Effector memory CD4-positive, alpha-beta T cell (primary cell): ENCODE measurements around the gene TTLL8.

Source experiments
- DNase-seq, 3 donors: peaks; one replicate each; pipeline ENCODE4 v3.0.0-alpha.2; 2020
- H3K27ac ChIP-seq: 2 replicates; pipeline ENCODE4 v1.7.0; 2013; ENCODE audit warnings: mild to moderate bottlenecking, low read length, moderate library complexity; ENCODE audit not compliant: insufficient read depth, poor library complexity, severe bottlenecking
- H3K27me3 ChIP-seq: replicated peaks from 2 replicates; pipeline ENCODE4 v1.7.0; 2013; ENCODE audit warnings: mild to moderate bottlenecking, low read length; ENCODE audit not compliant: insufficient read depth, control insufficient read depth, poor library complexity, severe bottlenecking
- H3K36me3 ChIP-seq: 2 replicates; pipeline ENCODE4 v1.7.0; 2013; ENCODE audit warnings: mild to moderate bottlenecking, low read length, moderate library complexity; ENCODE audit not compliant: control insufficient read depth, insufficient read depth
- H3K4me1 ChIP-seq: 2 replicates; pipeline ENCODE4 v1.7.0; 2013; ENCODE audit warnings: low read length, mild to moderate bottlenecking; ENCODE audit not compliant: control insufficient read depth, insufficient read depth, poor library complexity, severe bottlenecking
- H3K4me3 ChIP-seq: 2 replicates; pipeline ENCODE4 v1.7.0; 2013; ENCODE audit warnings: low read length, low read depth, mild to moderate bottlenecking; ENCODE audit not compliant: insufficient read depth, poor library complexity, severe bottlenecking
- H3K9me3 ChIP-seq: 2 replicates; pipeline ENCODE4 v1.7.0; 2013; ENCODE audit warnings: mild to moderate bottlenecking, low read length, moderate library complexity; ENCODE audit not compliant: control insufficient read depth

The TTLL8 gene

DNA sequence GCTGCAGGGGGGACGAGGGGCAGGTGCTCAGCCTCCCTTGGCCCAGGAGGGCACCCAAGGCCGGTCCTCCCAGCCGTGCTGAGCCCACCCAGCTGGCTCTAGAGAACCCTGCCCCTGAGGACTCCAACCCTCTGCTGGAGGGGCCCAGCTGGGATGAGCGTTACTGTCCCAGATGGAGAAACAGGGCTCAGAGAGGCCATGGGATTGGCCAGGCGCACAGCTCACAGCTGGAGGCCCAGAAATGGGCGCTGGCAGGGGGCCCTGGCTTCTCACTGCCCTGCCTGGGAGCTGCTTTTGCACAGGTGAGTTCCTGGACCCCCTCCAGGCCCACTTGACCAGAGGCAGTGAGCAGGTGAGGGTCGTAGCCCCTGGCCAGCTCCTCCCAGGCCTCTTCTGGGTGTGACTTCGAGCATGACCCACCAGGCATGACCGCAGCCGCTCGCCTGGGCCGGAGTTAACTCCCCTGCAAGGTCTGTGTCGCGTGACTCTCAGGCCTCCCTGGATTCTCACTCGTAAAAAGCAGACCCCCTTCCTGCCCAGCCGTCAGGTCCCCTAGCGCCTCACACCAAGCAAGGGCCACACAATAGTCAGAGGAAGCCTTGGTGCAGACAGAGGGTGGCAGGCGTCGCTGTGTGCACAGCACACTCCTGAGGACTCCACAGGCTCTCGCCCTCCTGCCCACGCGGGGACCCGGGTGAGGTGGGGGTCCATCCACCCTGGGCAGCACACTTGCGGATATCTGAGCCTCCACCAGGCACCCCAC lies 25.8 kb downstream of the TTLL8 start:
- H3K27ac ChIP-seq: no peak overlapping the region
- no peaks in the 10 kb centered on the region for H3K36me3 ChIP-seq
- no peak overlapping the region for H3K4me3 ChIP-seq
- H3K27me3 ChIP-seq: no peaks in the 10 kb centered on the region
- no peak for DNase-seq
- peaks cover 19% of the 10 kb centered on the region for H3K4me1 ChIP-seq
- no peaks in the 10 kb centered on the region for H3K9me3 ChIP-seq

DNA sequence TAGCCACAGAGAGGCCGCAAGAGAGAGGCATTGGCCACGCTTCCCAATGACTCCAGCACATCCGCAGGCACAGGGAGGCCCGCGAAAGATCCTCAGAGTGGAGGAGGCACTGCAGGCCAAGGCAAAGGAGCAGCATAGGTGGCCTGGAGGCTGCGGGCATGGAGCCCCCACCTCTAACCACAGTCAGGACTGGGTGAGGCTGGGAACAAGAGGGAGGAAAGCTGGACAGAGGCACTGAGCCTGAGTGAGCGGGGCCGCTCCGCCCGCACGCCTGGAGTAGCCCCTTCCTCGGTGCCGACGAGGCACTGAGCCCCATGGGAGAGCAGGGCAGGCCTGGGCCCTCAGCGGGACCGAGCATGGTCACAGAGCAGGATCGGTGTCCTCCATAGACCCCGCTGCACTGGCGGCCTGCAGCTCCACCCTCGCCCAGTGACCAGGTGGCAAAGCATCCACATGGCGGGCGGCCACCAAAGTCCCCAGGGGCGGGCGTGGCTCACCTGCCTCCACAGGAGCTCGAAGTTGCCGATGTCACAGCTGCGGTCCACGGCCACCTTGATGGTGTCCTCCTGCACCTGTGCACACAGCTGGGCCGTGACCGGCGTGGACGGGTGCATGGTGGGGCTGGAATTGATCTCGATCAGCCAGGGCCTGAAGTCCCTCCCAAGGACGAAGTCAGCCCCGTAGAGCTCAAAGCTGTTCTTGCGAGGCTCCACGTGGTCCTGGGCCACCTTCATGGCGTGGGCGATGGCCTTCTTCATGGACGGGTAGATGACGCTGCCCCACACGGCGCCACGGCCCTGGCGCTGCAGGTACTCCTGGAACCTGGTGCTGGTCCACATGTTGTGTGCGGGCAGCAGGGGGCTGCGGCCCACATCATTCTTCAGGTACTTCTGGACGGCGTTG lies 26.7 kb downstream of the TTLL8 start:
- Histone ChIP-seq H3K4me1 (peaks cover 19% of the 10 kb centered on the region), H3K36me3 (no peaks in the 10 kb centered on the region), H3K4me3 (no peak overlapping the region), H3K27me3 (no peaks in the 10 kb centered on the region), H3K9me3 (no peaks in the 10 kb centered on the region), H3K27ac (no peak overlapping the region)
- DNase-seq: no peak

DNA sequence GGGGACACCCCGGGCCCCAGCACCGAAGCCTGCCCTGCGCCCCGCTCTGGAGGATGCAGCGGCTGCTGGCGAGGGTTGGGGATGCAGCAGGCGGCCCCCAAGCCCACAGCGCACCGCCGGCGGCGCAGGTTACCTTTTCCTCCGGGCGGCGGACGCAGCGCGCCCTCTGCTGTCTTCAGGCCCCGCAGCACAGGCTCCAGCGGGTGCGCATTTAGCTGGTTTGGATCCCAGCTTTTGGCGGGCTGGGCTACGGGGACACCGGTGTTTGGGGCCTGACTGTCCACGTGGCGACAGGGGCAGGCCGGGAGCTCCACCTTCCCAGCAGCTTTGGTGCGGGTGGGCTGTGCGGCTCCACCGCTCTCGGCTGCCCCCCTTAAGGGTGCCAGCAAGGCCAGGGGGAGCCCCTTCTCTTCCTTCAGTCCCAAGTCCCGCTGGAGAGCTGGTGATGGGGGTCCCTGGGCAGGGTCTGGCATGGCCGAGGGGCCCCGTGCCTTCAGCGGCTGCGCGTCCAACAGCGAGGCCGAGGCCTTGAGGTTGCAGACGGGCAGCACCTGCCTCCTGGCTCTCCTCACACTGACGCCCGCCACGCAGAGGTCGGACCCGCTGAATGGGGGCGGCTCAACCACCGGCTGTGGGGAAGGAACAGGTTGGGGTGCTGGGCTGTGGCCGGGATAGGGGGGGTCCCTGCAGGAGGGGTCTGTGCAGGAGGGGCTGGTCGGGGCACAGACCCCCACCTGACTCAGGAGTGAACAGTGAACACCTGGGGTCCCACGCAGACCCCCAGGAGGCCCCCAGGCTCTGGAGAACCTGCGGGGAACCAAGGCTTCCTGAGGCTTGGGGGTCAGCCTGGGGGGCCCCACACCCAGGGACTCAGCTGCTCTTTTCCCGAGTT lies 27.6 kb downstream of the TTLL8 start:
- peaks cover 19% of the 10 kb centered on the region for H3K4me1 ChIP-seq
- peak; percentile 69 to 79 (median 73) for DNase-seq
- H3K9me3 ChIP-seq: no peaks in the 10 kb centered on the region
- no peaks in the 10 kb centered on the region for H3K36me3 ChIP-seq
- no peak overlapping the region for H3K27ac ChIP-seq
- H3K4me3 ChIP-seq: no peak overlapping the region
- H3K27me3 ChIP-seq: no peaks in the 10 kb centered on the region

DNA sequence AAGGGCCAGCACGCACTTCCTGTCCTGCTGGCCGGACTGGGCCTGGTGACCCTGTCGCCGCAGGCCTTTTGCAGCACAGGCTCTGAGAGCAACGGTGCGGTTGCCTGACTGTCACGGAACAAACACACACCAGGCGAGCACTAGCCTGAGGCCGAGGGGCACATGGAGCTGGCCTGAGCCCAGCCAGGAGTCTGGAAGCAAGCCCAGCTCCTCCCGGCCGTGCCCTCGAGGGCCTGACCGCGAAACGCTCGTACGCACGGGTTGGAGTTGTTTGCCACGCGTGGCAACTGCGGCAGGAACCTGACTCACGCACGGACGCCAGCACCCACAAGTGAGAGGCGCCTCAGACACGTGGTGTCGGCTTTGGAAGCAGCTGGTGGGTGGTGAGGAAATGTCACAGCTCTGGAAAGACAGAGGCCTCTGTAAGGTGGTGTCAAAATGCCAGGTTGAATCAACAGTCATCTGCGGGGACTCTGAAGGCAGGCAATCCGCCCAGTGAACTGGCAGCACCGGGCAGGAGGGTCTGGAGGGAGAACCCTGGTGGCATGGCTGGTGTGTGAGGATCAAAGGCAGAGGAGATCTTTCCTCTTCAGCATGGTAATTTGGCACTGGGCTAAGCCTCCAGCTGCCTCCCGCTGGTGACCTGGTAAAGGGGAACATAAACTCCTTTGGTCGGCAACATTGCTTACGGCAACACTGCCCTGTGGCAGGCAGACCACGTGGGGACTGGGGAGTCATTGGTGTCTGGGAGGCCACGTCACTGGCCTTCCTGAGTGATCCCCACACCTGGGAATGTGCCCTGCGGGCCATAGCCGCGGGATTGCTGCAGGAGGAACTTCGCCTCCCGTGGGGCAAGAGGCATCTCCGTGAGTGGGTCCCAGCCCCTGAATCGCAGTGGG lies 30.2 kb downstream of the TTLL8 start:
- H3K9me3 ChIP-seq: no peaks in the 10 kb centered on the region
- DNase-seq: peak in 2 of 3 donors; percentile 53 to 60
- H3K27ac ChIP-seq: no peak overlapping the region
- peaks cover 19% of the 10 kb centered on the region for H3K4me1 ChIP-seq
- H3K27me3 ChIP-seq: no peaks in the 10 kb centered on the region
- no peak overlapping the region for H3K4me3 ChIP-seq
- H3K36me3 ChIP-seq: no peaks in the 10 kb centered on the region

DNA sequence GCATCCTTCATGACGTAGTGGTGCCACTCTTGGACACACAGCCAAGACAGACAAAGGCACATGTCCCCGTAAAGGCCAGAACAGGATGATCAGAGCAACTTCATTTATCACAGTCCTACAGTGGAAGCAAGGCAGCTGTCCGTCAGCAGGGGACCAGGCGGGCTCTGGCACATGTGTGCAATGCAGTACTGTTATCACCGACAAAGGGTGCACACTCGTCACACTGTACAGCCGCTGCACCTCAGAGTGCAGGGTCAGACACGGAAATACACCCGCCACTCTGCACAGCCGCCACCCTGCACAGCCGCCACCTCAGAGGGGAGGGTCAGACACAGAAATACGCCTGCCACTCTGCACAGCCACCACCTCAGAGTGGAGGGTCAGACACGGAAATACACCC lies 32.1 kb downstream of the TTLL8 start:
- no peaks in the 10 kb centered on the region for H3K27me3 ChIP-seq
- H3K27ac ChIP-seq: no peak overlapping the region
- no peak overlapping the region for H3K4me3 ChIP-seq
- no peaks in the 10 kb centered on the region for H3K36me3 ChIP-seq
- peaks cover 19% of the 10 kb centered on the region for H3K4me1 ChIP-seq
- H3K9me3 ChIP-seq: no peaks in the 10 kb centered on the region
- no peak for DNase-seq

DNA sequence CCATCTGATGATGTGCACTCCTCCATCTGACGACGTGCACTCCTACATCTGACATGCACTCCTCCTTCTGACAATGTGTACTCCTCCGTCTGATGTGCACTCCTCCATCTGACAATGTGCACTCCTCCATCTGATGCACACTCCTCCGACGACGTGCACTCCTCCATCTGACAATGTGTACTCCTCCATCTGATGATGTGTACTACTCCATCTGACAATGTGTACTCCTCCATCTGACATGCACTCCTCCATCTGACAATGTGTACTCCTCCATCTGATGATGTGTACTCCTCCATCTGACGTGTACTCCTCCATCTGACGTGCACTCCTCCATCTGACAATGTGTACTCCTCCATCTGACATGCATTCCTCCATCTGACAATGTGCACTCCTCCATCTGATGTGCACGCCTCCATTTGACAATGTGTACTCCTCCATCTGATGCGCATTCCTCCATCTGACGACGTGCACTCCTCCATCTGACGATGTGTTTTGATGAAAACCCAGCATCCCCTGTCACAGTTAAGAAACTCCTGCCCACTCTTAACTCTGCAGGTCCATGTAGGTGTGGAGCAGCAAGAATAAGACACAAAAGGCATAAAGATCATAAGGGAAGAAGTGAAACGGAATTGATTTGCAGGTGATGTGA lies 35.8 kb downstream of the TTLL8 start:
- H3K36me3 ChIP-seq: no peaks in the 10 kb centered on the region
- H3K27ac ChIP-seq: no peak overlapping the region
- no peaks in the 10 kb centered on the region for H3K27me3 ChIP-seq
- H3K4me1 ChIP-seq: peaks cover 7% of the 10 kb centered on the region
- no peak for DNase-seq
- no peaks in the 10 kb centered on the region for H3K9me3 ChIP-seq
- H3K4me3 ChIP-seq: no peak overlapping the region

DNA sequence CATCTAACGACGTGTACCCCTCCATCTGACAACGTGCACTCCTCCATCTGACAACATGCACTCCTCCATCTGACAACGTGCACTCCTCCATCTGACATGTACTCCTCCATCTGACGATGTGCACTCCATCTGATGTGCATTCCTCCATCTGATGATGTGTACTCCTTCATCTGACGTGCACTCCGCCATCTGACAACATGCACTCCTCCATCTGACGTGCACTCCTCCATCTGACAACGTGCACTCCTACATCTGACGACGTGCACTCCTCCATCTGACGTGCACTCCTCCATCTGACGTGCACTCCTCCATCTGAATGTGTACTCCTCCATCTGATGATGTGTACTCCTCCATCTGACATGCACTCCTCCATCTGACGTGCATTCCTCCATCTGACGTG lies 37.5 kb downstream of the TTLL8 start:
- Histone ChIP-seq H3K36me3 (no peaks in the 10 kb centered on the region), H3K9me3 (no peaks in the 10 kb centered on the region), H3K4me1 (peaks cover 15% of the 10 kb centered on the region), H3K27ac (no peak overlapping the region), H3K27me3 (no peaks in the 10 kb centered on the region), H3K4me3 (no peak overlapping the region)
- no peak for DNase-seq

DNA sequence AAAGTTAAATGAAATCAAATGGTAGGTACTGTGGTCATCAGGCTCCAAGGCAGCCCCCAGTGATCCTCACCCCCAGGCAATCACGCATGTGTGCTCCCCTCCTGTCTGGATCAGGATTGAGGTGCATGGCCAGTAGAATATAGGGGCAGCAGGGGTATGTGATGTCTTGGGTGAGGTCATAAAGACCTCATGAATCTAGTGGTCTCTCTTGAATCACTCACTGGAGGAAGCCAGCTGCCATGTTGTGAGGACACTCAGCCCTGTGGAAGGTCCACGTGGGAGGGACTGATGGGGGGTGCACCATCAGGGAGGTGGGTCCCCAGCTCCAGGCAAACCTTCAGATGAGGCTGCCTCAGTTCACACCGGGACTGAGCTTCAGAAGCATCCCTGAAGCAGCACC lies 38.8 kb downstream of the TTLL8 start:
- Histone ChIP-seq H3K4me3 (no peak overlapping the region), H3K27ac (no peak overlapping the region), H3K36me3 (no peaks in the 10 kb centered on the region), H3K9me3 (no peaks in the 10 kb centered on the region), H3K4me1 (peaks cover 25% of the 10 kb centered on the region), H3K27me3 (peaks cover 4% of the 10 kb centered on the region)
- DNase-seq: no peak
